Measurements from ENCODE around the gene HFE. TPM values are rescaled to one million over a fixed set of nuclear protein-coding genes. Genes with fewer than 3 reads are reported as not detected.

Gene HFE
- total and polyA plus RNA-seq, 10 of the 15 experiments (the other 5 are each of a cell fraction or from before 2014, with no cell fraction given) = 0.52 to 5.9 (median 1.7) TPM

DNA sequence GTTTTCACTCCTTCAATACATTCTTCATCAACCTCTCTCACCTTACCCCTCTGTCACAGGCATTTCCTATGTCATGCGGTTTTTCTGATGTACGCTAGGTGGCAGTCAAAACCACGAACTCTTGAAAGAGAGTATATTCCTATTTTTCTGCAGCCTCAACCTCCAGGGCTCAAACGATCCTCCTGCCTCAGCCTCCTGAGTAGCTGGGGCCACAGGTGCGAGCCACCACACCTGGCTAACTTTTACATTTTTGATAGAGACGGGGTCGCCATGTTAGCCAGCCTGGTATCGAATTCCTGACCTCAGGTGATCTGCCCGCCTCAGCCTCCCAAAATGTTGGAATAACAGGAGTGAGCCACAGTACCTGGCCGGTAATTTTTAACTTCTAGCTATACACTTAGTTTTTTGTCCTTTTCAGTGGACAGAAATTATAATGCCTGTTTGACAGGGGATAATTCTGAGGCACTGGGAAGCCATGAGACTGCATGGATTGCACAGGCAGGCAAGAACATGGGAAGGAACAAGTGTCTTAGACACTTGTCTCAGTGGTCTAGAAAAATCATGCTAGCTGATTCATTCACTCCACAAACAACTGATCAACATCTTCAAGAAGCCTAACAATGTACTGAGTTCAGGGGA lies 22.5 kb upstream of the HFE start:
- no peak overlapping the region for H3K4me2 ChIP-seq (ENCODE audit: control insufficient read depth, insufficient read depth)
- ChIA-PET POLR2A (interaction anchor here (0.6 to 2.6 kb wide), 5 partner anchors 22 to 135 kb away, joined by 3 to 7 read pairs (median 3); partner anchors contain the start of gene HFE), SMC1A (ENCODE audit: uncharacterized antibody, unreplicated experiment) (interaction anchor here (0.7 to 20.1 kb wide), 5 partner anchors 28 to 152 kb away, joined by 3 to 645 read pairs (median 5); partner anchors contain the start of gene HFE), CTCF (interaction anchor here (0.6 to 23.0 kb wide), 16 partner anchors 15 to 271 kb away, joined by 3 to 897 read pairs (median 5); partner anchors contain the start of gene HFE), RAD21 (ENCODE audit: unreplicated experiment) (interaction anchor here (1.7 to 14.0 kb wide), 3 partner anchors 22 to 39 kb away, joined by 6 to 286 read pairs (median 59); partner anchors contain the start of gene HFE)
- 25% methylated on average over 10 of the region's 10 CpGs for WGBS (ENCODE audit: insufficient coverage, insufficient replicate concordance, low lambda C conversion rate, missing lambda C conversion rate)
- no peaks in the 10 kb centered on the region for H3K4me1 ChIP-seq (ENCODE audit: control insufficient read depth, insufficient read depth, low read length)
- no TSS peak for BruUV-seq (replicated peaks)
- H2AFZ ChIP-seq (ENCODE audit: control insufficient read depth, low read depth, low read length) = peak overlapping the region; percentile 4; the same call in 1 of the 2 replicates
- no peaks in the 10 kb centered on the region for H3K9me3 ChIP-seq (replicated peaks; ENCODE audit: control insufficient read depth, insufficient read depth, low read length)
- intact Hi-C loops (cut with micrococcal nuclease; ENCODE audit: unreplicated experiment) (loop anchor here (1.0 kb wide), 1 partner anchor 39 kb away; a partner anchor contains a TSS), in situ Hi-C loops (cut with MboI) (loop anchor here (5.0 kb wide), 1 partner anchor 38 kb away; a partner anchor contains a TSS)
- H3K36me3 ChIP-seq (ENCODE audit: control insufficient read depth in 2 of 2, insufficient read depth in 2 of 2, low read length in 1 of 2) = no peaks in the 10 kb centered on the region
- no peak overlapping the region for H3K9ac ChIP-seq (ENCODE audit: control insufficient read depth, insufficient read depth, low read length)
- H3K27me3 ChIP-seq (replicated peaks in 1 of 2; ENCODE audit: control insufficient read depth in 2 of 2, insufficient read depth in 2 of 2, low read length in 1 of 2) = no peaks in the 10 kb centered on the region
- DNase-seq (ENCODE audit: low read depth, low spot score) (no peak), FAIRE-seq (peak; percentile 85), ATAC-seq (peak; percentile 57)
- H4K20me1 ChIP-seq (ENCODE audit: control insufficient read depth, insufficient read depth) = no peaks in the 10 kb centered on the region
- H3K4me3 ChIP-seq = no peak overlapping the region
- H3K27ac ChIP-seq (ENCODE audit: control insufficient read depth, insufficient read depth) = no peak overlapping the region
- no peaks in the 10 kb centered on the region for H3K79me2 ChIP-seq (ENCODE audit: control insufficient read depth, insufficient read depth, low read length)
- TF ChIP-seq MTA2 (IDR thresholded peaks at IDR 0.05; ENCODE audit: low read depth) (peak; percentile 15; the same call in 1 of the 2 replicates), CREM (IDR thresholded peaks at IDR 0.05; ENCODE audit: low read depth) (no peak), ZNF592 (IDR thresholded peaks at IDR 0.05) (no peak), SREBF1 (IDR thresholded peaks at IDR 0.05; ENCODE audit: low read length) (no peak), LARP7 (IDR thresholded peaks at IDR 0.05) (no peak), NFIC (IDR thresholded peaks at IDR 0.05; ENCODE audit: low read depth, low read length) (no peak), MEF2A (IDR thresholded peaks at IDR 0.05; ENCODE audit: insufficient read depth, low read depth, low read length) (no peak), POU2F2 (IDR thresholded peaks at IDR 0.05; ENCODE audit: borderline replicate concordance, low read depth, low read length) (no peak), NBN (IDR thresholded peaks at IDR 0.05) (0 out of 2 replicates have a peak, but pooled peaks have one; percentile 53), HDAC6 (IDR thresholded peaks at IDR 0.05; ENCODE audit: unreplicated experiment) (no peak), NRF1 (conservative IDR thresholded peaks at IDR 0.05; ENCODE audit: low read depth, low read length) (no peak), MEF2B (IDR thresholded peaks at IDR 0.05; ENCODE audit: partially characterized antibody, poor library complexity, severe bottlenecking) (no peak), MXI1 (IDR thresholded peaks at IDR 0.05; ENCODE audit: low read depth, low read length) (no peak), ZNF24 (IDR thresholded peaks at IDR 0.05) (0 out of 2 replicates have a peak, but pooled peaks have one; percentile 44), NFXL1 (IDR thresholded peaks at IDR 0.05; ENCODE audit: borderline replicate concordance) (no peak), CBFB (IDR thresholded peaks at IDR 0.05; ENCODE audit: low read depth) (peak; percentile 83), RB1 (IDR thresholded peaks at IDR 0.05; ENCODE audit: borderline replicate concordance) (0 out of 2 replicates have a peak, but pooled peaks have one; percentile 36), ASH2L (IDR thresholded peaks at IDR 0.05; ENCODE audit: borderline replicate concordance, low read depth) (no peak), BACH1 (IDR thresholded peaks at IDR 0.05; ENCODE audit: borderline replicate concordance) (no peak), ZZZ3 (IDR thresholded peaks at IDR 0.05; ENCODE audit: control insufficient read depth, insufficient read length, low read depth) (no peak), SMC3 (IDR thresholded peaks at IDR 0.05; ENCODE audit: borderline replicate concordance, low read length) (peak; percentile 61), IKZF1 (conservative IDR thresholded peaks at IDR 0.05) (peak; percentile 70), SMAD1 (IDR thresholded peaks at IDR 0.05; ENCODE audit: low read depth, partially characterized antibody) (no peak)

Measured in GM12878 (cell line).